Measurements from ENCODE around the gene ZNF639.
"Not testable (repeated sequence)": the region's sequence is repeated elsewhere in the genome, so short reads cannot be mapped to it uniquely, and the experiment has no call there.

Gene ZNF639

GRCh38 chr3:179322286-179323196 is at the start of gene ZNF639:
ZNF639 (plus strand) TSS chr3:179323031; CDS start chr3:179328294, 5,263 bp downstream.
- no peaks in the 10 kb centered on the region for H3K36me3 ChIP-seq (ENCODE audit: control insufficient read depth, insufficient read depth, low read length)
- TF ChIP-seq, protein P1, sequence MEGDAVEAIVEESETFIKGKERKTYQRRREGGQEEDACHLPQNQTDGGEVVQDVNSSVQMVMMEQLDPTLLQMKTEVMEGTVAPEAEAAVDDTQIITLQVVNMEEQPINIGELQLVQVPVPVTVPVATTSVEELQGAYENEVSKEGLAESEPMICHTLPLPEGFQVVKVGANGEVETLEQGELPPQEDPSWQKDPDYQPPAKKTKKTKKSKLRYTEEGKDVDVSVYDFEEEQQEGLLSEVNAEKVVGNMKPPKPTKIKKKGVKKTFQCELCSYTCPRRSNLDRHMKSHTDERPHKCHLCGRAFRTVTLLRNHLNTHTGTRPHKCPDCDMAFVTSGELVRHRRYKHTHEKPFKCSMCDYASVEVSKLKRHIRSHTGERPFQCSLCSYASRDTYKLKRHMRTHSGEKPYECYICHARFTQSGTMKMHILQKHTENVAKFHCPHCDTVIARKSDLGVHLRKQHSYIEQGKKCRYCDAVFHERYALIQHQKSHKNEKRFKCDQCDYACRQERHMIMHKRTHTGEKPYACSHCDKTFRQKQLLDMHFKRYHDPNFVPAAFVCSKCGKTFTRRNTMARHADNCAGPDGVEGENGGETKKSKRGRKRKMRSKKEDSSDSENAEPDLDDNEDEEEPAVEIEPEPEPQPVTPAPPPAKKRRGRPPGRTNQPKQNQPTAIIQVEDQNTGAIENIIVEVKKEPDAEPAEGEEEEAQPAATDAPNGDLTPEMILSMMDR (IDR thresholded peaks at IDR 0.05; ENCODE audit: insufficient read depth, low read length, poor library complexity, severe bottlenecking): peak; percentile 55
- DNase-seq (ENCODE audit: extremely low read depth, insufficient read length): peak; percentile 92
- H3K27me3 ChIP-seq (replicated peaks; ENCODE audit: control insufficient read depth, insufficient read depth, low read length): no peaks in the 10 kb centered on the region
- H3K4me3 ChIP-seq (replicated peaks; ENCODE audit: low read depth, low read length): peak within 1 kb of the TSS; percentile 68

DNA sequence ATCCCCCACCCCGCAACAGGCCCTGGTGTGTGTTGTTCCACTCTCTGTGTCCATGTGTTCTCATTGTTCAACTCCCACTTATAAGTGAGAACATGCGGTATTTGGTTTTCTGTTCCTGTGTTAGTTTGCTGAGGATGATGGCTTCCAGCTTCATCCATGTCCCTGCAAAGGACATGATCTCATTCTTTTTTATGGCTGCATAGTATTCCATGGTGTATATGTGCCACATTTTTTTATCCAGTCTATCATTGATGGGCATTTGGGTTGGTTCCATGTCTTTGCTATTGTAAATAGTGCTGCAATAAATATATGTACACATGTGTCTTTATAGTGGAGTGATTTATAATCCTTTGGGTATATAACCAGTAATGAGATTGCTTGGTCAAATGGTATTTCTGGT is 48.4 kb upstream of the ZNF639 start:
- DNase-seq (ENCODE audit: extremely low read depth, insufficient read length); H3K27me3 ChIP-seq (replicated peaks; ENCODE audit: control insufficient read depth, insufficient read depth, low read length); H3K36me3 ChIP-seq (ENCODE audit: control insufficient read depth, insufficient read depth, low read length); H3K4me3 ChIP-seq (replicated peaks; ENCODE audit: low read depth, low read length): not testable (repeated sequence)

DNA sequence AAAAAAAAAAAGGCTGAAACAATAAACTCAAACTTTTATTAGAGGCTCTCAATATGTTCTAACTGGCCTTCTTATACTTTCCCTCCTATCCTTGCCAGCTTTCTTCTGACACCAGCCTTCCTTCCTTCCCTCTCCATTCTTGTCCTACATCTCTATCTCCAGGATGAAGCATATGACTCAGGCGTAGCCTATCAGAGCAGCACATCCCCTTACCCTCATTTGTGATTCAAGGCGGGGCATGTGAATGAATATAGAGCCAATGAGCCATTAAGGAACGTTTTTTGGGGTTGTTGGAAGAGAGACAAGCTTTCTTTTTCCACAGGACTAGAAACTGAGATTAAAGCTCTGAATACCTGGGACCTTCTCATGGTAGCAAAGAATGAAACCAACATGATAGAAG is 46.8 kb upstream of the ZNF639 start:
- DNase-seq (ENCODE audit: extremely low read depth, insufficient read length): no peak
- no peaks in the 10 kb centered on the region for H3K27me3 ChIP-seq (replicated peaks; ENCODE audit: control insufficient read depth, insufficient read depth, low read length)
- no peaks in the 10 kb centered on the region for H3K36me3 ChIP-seq (ENCODE audit: control insufficient read depth, insufficient read depth, low read length)
- TF ChIP-seq, protein P1 (IDR thresholded peaks at IDR 0.05; ENCODE audit: insufficient read depth, low read length, poor library complexity, severe bottlenecking): no peak
- no peak overlapping the region for H3K4me3 ChIP-seq (replicated peaks; ENCODE audit: low read depth, low read length)

- DNase-seq (ENCODE audit: extremely low read depth, insufficient read length): no peak
- Histone ChIP-seq H3K36me3 (ENCODE audit: control insufficient read depth, insufficient read depth, low read length) (no peaks in the 10 kb centered on the region), H3K4me3 (replicated peaks; ENCODE audit: low read depth, low read length) (no peak overlapping the region), H3K27me3 (replicated peaks; ENCODE audit: control insufficient read depth, insufficient read depth, low read length) (no peaks in the 10 kb centered on the region)
- TF ChIP-seq, protein P1 (IDR thresholded peaks at IDR 0.05; ENCODE audit: insufficient read depth, low read length, poor library complexity, severe bottlenecking): no peak
Observed at GRCh38 chr3:179276743-179277142, 46.1 kb upstream of the ZNF639 start.

GRCh38 chr3:179278151-179278550 is 44.7 kb upstream of the ZNF639 start:
- TF ChIP-seq, protein P1 (IDR thresholded peaks at IDR 0.05; ENCODE audit: insufficient read depth, low read length, poor library complexity, severe bottlenecking): no peak

DNA sequence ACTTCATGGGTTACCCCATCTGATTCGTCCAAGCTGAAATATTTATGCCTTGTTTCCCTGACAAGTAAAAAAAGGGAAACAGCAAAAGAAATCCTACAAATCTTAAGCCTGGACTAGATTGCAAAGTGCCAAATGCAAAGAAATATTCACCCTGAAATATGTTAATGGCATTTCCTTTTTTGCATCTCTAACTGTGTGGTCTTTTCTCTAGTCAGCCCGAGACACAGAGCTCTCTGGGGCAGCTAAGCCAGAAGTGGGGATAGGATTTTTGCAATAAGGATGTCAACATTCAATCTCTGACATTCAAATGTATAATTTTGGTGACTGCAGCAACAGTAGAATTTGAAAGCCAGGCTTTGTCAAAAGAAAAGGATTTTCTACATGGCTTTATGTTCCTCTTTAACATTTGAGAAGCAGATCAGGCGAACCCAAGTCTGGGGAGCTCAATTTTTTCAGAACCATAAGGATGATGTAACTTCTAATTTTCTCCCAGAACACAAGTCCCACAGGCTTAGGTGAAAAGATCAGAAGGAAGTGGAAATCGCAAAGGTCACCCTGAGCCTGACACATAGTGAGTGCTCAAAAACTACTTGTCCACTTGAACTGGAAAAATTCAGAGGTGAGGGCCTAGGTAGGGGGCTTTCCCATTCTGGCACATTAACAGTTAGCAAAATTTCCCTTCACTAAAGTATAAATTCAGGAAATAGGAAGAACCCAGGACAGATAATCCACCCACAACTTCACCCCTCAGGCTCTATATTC is 43.7 kb upstream of the ZNF639 start:
- TF ChIP-seq, protein P1 (IDR thresholded peaks at IDR 0.05; ENCODE audit: insufficient read depth, low read length, poor library complexity, severe bottlenecking): no peak
- DNase-seq (ENCODE audit: extremely low read depth, insufficient read length): no peak
- Histone ChIP-seq H3K36me3 (ENCODE audit: control insufficient read depth, insufficient read depth, low read length) (no peaks in the 10 kb centered on the region), H3K27me3 (replicated peaks; ENCODE audit: control insufficient read depth, insufficient read depth, low read length) (no peaks in the 10 kb centered on the region), H3K4me3 (replicated peaks; ENCODE audit: low read depth, low read length) (no peak overlapping the region)

More at GRCh38 chr3:179278151-179278550, 44.7 kb upstream of the ZNF639 start:
- no peaks in the 10 kb centered on the region for H3K36me3 ChIP-seq (ENCODE audit: control insufficient read depth, insufficient read depth, low read length)
- H3K27me3 ChIP-seq (replicated peaks; ENCODE audit: control insufficient read depth, insufficient read depth, low read length): no peaks in the 10 kb centered on the region
- H3K4me3 ChIP-seq (replicated peaks; ENCODE audit: low read depth, low read length): no peak overlapping the region
- no peak for DNase-seq (ENCODE audit: extremely low read depth, insufficient read length)
